ENCODE measurements around the gene SMAD6.

- TF ChIP-seq REST (IDR thresholded peaks at IDR 0.05; ENCODE audit: borderline replicate concordance) (no peak), EP300 (conservative IDR thresholded peaks at IDR 0.05; ENCODE audit: poor library complexity, severe bottlenecking) (no peak), TAF1 (IDR thresholded peaks at IDR 0.05; ENCODE audit: low read depth) (no peak), CTCF (IDR thresholded peaks at IDR 0.05; ENCODE audit: poor library complexity, severe bottlenecking) (no peak), EZH2 (IDR thresholded peaks at IDR 0.05; ENCODE audit: borderline replicate concordance, insufficient read depth, low read length, poor library complexity, severe bottlenecking) (no peak)
These were observed 58.3 kb downstream of the SMAD6 start for GRCh38 chr15:66760097-66760967.

All from neural cell (in vitro differentiated cells).